ENCODE results near the gene UBXN10.

UBXN10 gene

DNA sequence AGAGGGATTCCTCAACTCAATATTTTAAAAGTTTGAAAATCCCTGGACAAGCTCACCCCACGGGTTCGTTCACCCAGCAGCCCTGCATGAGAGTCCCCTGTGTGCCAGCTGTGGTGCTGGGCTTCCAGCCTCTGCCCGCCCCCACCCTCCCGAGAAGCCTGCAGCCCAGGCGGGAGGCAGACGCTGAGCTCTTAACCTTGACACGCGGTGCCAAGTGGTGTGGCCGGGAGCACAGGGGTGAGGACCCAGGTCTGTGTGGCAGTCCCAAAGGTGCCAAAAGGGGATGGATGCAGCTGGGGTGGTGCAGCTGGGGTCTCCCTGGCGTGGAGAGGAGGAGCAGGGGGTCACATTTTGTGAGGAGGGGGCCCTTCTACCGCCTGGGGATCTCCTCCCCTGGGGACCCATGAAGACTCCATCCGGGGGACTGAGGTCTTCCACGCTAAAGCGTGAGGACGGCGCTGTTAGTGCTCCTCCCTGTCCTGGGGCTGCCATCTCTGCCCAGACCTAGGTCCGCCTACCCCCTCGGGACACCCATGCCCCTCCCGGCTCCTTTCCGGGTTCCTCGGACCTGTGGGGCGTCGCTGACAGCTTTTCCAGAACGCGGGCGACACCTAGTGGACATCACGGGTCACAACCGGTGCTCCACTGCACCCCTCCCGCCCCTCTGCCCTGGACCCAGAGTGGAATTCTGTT, 33.8 kb upstream of the UBXN10 start:
- peak; percentile 51 to 72 (median 66) for DNase-seq (ENCODE audit: low read depth in 3 of 3)

GRCh38 chr1:20152599-20152930, 33.3 kb upstream of the UBXN10 start:
- no peak for DNase-seq (ENCODE audit: low read depth in 3 of 3)

- no peak for DNase-seq (ENCODE audit: low read depth in 3 of 3)
Measured at GRCh38 chr1:20153000-20153418, 32.9 kb upstream of the UBXN10 start.

GRCh38 chr1:20154301-20154831, 31.5 kb upstream of the UBXN10 start:
- DNase-seq (ENCODE audit: low read depth in 3 of 3) = no peak

DNA sequence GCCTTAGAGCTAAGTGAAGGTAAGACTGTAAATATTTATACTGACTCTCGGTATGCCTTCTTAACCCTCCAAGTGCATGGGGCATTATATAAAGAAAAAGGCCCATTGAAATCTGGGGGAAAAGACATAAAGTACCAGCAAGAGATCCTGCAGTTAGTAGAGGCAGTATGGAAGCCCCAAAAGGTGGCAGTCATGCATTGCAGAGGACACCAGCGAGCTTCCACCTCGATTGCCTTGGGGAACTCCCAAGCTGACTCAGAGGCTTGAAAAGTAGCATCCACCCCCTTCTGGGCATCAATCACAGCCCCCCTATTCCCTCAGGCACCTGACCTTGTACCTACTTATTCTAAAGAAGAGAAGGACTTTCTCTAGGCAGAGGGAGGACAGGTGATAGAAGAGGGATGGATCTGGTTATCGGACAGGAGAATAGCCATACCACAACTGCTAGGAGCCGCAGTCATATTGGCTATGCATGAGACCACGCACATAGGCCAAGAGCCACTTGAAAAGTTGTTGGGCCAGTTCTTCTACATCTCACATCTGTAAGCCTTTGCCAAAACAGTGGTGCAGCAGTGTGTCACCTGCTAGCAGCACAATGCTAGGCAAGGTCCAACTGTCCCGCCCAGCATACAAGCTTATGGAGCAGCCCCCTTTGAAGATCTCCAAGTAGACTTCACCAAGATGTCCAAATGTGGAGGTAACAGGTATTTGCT, 27.4 kb upstream of the UBXN10 start:
- no peak for DNase-seq (ENCODE audit: low read depth in 3 of 3)

DNA sequence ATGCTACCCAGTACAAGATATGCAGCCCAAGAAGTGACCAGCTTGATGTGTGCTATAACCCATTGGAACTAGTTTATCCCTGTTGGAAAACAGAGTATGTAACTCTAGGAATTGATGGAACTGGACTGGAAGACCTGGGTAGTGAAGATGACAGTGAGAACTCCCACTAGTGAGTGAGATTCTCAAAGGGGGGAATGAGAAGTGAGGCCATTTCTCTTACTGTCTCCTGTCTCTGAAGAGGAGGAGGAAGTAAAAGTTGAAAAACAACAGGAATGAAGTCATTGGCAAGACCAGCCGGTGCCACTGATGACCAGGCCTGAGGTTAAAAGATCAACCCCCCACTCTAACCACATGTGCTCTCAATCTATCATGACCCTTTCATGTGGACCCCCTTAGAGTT, 25.9 kb upstream of the UBXN10 start:
- DNase-seq (ENCODE audit: low read depth in 3 of 3) = no peak

- no peak for DNase-seq (ENCODE audit: low read depth in 3 of 3)
Measured at GRCh38 chr1:20164694-20165202, 21.1 kb upstream of the UBXN10 start.

DNA sequence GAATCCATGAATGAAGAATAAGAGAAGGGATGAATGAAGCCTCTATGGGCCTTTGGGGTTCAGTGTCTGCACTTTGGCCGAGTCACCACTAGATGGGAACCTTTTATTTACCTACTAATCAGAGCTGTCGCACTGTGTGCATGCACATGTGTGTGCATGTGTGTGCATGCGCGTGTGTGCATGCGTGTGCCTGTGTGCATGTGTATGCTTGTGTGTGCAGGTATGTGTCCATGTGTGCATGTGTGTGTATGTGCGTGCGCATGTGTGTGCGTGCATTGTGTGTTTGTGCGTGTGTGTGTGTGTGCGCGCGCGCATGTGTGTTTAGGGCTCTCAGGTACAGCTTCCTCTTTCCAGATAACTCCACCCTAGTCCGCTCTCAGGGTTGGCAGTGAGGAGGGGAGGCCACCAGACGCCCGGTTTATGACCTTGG, 20.4 kb upstream of the UBXN10 start:
- DNase-seq (ENCODE audit: low read depth in 3 of 3) = no peak

DNA sequence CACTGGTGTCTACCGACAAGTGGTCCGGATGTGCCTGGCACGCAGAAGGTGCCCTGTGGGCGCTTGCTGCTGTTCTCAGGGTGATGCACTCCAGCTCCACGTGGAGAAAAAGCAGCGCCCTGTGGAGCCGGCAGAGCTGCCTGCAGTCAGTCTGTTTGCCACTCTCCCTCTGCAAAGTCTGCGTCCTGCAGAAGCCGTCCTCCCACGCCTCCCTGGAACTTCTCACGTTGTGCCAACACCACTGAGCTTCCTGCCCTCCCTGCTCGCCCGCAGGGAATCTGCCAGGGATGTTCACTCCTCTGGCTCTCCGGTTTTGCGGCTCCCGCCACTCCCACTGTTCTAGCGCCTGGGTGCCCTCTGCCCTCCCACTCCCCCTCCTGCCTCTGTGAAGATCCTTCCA, 19.8 kb upstream of the UBXN10 start:
- no peak for DNase-seq (ENCODE audit: low read depth in 3 of 3)

- DNase-seq (ENCODE audit: low read depth in 3 of 3) = no peak
Measured at GRCh38 chr1:20167126-20167525, 18.8 kb upstream of the UBXN10 start.

GRCh38 chr1:20168564-20169491, 17.1 kb upstream of the UBXN10 start:
- no peak for DNase-seq (ENCODE audit: low read depth in 3 of 3)

DNA sequence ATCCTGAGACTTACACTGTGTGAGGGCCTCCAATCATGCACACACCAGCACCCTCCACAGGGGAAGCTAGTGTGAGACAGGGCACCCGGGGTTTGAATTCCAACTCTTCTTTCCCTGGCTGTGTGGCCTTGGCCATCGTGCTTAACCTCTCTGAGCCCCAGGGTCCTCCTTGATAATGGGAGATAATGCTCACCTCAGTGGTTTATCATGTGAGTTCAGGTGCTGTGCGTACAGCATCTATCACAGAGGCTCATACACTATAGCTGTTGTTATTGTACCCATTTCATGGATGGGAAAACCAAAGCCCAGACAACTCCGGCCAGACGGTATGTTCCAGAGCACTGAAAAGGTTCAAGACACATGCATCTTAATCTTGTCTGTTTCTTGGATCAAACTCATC, 16.0 kb upstream of the UBXN10 start:
- no peak for DNase-seq (ENCODE audit: low read depth in 3 of 3)

DNA sequence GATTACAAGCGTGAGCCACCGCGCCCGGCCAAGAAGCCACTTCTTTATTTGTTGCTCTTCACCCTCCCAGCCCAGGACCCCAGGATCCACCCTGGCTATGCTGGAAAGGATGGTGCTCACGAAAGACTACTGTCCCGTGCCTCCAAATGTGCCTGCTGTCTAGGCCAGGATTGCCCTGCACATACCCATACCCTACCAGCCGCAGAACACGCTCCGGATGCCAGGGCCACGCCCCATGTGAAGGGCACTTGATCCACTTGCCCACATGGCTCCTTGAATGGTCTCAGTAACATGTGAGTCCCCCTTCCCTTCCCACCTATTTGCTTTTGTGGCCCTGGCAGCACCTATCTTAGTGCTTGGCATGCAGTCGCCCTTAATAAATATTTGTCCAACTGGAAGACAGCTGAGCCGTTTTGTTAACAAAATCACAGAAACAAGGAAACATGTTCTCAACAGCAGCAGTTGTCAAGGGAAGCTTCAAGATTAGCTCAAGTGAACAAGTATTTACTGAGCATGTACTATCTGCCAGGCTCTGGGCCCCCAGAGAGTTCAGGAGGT, 13.8 kb upstream of the UBXN10 start:
- no peak for DNase-seq (ENCODE audit: low read depth in 3 of 3)

- no peak for DNase-seq (ENCODE audit: low read depth in 3 of 3)
Measured at GRCh38 chr1:20174937-20175666, 10.8 kb upstream of the UBXN10 start.

GRCh38 chr1:20178634-20179370, 7.1 kb upstream of the UBXN10 start:
- no peak for DNase-seq (ENCODE audit: low read depth in 3 of 3)

DNA sequence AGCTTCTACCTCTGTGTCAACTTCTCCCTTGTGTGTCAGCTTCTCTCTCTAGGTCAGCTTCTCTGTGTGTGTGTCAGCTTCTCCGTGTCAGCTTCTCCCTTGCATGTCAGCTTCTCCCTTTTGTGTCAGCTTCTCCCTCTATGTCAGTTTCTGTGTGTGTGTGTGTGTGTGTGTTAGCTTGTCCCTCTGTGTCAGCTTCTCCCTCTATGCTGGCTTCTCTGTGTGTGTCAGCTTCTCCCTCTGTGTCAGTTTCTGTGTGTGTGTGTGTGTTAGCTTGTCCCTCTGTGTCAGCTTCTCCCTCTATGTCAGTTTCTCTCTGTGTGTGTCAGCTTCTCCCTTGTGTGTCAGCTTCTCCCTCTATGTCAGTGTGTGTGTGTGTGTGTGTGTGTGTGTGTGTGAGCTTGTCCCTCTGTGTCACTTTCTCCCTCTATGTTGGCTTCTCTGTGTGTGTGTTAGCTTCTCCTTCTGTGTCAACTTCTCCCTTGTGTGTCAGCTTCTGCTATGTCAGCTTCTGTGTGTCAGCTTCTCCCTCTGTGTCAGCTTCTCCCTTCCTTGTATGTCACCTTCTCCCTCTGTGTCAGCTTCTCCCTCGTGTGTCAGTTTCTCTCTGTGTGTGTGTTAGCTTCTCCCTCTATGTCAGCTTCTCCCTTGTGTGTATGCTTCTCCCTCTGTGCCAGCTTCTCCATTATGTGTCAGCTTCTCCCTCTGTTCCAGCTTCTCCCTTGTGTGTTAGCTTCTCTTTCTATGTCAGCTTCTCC, 6.3 kb upstream of the UBXN10 start:
- no peak for DNase-seq (ENCODE audit: low read depth in 3 of 3)

GRCh38 chr1:20180129-20180843, 5.6 kb upstream of the UBXN10 start:
- no peak for DNase-seq (ENCODE audit: low read depth in 3 of 3)

GRCh38 chr1:20180844-20181207, 5.1 kb upstream of the UBXN10 start:
- no peak for DNase-seq (ENCODE audit: low read depth in 3 of 3)

DNA sequence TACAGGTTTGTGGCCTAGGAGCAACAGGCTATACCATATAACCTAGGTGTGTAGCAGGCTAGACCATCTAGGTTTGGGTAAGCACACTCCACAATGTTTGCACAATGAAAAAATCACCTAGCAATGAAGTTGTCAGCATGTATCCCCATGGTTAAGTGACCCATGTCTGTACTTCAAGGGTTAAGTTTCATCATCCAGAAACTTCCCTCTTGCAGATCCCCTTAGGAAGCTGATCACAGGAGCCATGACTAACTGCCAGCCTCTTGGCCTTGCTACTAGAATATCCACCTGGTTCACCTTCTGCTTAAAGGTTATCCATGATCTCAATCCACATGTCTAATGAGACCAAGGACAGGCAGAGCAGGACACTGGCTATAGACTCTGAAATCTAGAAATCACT, 3.5 kb upstream of the UBXN10 start:
- no peak for DNase-seq (ENCODE audit: low read depth in 3 of 3)
